ENCODE measurements around the gene CLEC4G. TPM values are rescaled to one million over a fixed set of nuclear protein-coding genes. Genes with fewer than 3 reads are reported as not detected.
"Not testable (repeated sequence)": the region's sequence is repeated elsewhere in the genome, so short reads cannot be mapped to it uniquely, and the experiment has no call there.

Gene CLEC4G
- total and polyA plus RNA-seq, 9 of the 15 experiments (the other 6 are each of a cell fraction or from before 2014, with no cell fraction given), result not detected

DNA sequence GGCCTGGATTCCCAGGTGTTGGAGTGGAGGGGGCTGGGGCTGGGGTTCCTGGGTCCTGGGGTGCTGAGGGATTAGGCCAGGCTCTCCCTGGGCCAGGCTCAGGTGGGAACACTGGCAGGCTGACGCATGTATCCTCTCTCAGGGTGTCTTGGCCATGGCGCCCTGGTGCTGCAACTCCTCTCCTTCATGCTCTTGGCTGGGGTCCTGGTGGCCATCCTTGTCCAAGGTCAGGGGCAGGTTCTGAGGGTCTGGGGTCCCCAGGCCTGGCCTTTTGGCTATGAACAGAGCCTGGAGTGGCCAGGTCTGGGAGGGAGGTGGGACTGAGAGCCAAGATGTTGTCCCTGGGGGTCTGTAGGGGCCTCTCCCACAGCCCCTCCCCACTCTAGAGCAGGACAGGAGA is 33.1 kb upstream of the CLEC4G start:
- WGBS (ENCODE audit: insufficient coverage, low coverage, missing lambda C conversion rate), result 33% methylated on average over 1 of the region's 2 CpGs
- H3K27ac ChIP-seq (ENCODE audit: extremely low read depth, low read depth, low read length); BruUV-seq (replicated peaks); H2AFZ ChIP-seq (ENCODE audit: low read depth, low read length); in situ Hi-C loops (cut with MboI); H3K36me3 ChIP-seq (ENCODE audit: control insufficient read depth, insufficient read depth, low read length); H3K79me2 ChIP-seq (ENCODE audit: control insufficient read depth, insufficient read depth, low read length); POLR2A ChIA-PET; FAIRE-seq; ATAC-seq; H3K9me3 ChIP-seq (replicated peaks; ENCODE audit: control insufficient read depth, insufficient read depth, low read depth, low read length); intact Hi-C loops (cut with micrococcal nuclease); H4K20me1 ChIP-seq (replicated peaks; ENCODE audit: control insufficient read depth, insufficient read depth, low read length); H3K4me2 ChIP-seq (ENCODE audit: insufficient read depth, low read length); H3K9ac ChIP-seq (ENCODE audit: insufficient read depth in 1 of 2, low read depth in 2 of 2, low read length in 2 of 2); H3K4me3 ChIP-seq; DNase-seq (ENCODE audit: extremely low read depth in 1 of 4, low spot score in 3 of 4); H3K9me1 ChIP-seq (ENCODE audit: control insufficient read depth, insufficient read depth, low read length); CTCF ChIA-PET (ENCODE audit: low intra/inter-chr PET ratio): not testable (repeated sequence)
- Histone ChIP-seq H3K4me1 (replicated peaks in 1 of 2; ENCODE audit: control insufficient read depth in 2 of 2, insufficient read depth in 2 of 2, low read length in 2 of 2) (peaks cover 11 to 12% of the 10 kb centered on the region in 2 experiments; a peak in 4 of 5 replicates), H3K27me3 (ENCODE audit: control insufficient read depth in 2 of 2, insufficient read depth in 2 of 2, low read length in 2 of 2) (peaks cover 17 to 42% of the 10 kb centered on the region in 2 experiments; a peak in 4 of 5 replicates)

DNA sequence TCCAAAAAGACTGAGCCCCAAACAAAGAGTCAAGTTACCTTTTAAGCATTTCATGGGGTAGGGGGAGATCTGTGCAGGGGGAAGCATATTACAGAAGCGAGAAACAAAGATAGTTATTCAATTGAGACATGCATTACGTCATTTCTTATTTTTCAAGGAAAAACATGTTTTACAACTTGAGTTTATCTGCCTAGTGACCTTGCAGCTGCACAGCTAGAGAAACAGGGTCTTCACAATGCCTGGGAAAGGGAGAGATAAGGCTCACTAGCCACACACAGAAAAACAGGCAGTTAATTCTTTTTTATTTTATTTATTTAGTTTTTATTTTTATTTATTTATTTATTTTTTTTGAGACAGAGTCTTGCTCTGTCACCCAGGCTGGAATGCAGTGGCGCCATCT is 32.2 kb upstream of the CLEC4G start:
- in situ Hi-C loops (cut with MboI); H3K9me1 ChIP-seq (ENCODE audit: control insufficient read depth, insufficient read depth, low read length); H3K36me3 ChIP-seq (ENCODE audit: control insufficient read depth, insufficient read depth, low read length); H3K79me2 ChIP-seq (ENCODE audit: control insufficient read depth, insufficient read depth, low read length); FAIRE-seq; H3K4me2 ChIP-seq (ENCODE audit: insufficient read depth, low read length); BruUV-seq (replicated peaks); H3K4me3 ChIP-seq; H4K20me1 ChIP-seq (replicated peaks; ENCODE audit: control insufficient read depth, insufficient read depth, low read length); H2AFZ ChIP-seq (ENCODE audit: low read depth, low read length); H3K27ac ChIP-seq (ENCODE audit: extremely low read depth, low read depth, low read length); H3K9me3 ChIP-seq (replicated peaks; ENCODE audit: control insufficient read depth, insufficient read depth, low read depth, low read length); DNase-seq (ENCODE audit: extremely low read depth in 1 of 4, low spot score in 3 of 4); intact Hi-C loops (cut with micrococcal nuclease); POLR2A ChIA-PET; H3K9ac ChIP-seq (ENCODE audit: insufficient read depth in 1 of 2, low read depth in 2 of 2, low read length in 2 of 2); TF ChIP-seq TEAD4 (CRISPR knock-in tag; IDR thresholded peaks at IDR 0.05; ENCODE audit: borderline replicate concordance); FOXM1 (CRISPR knock-in tag; IDR thresholded peaks at IDR 0.05; ENCODE audit: low read depth): not testable (repeated sequence)
- WGBS (ENCODE audit: insufficient coverage, low coverage, missing lambda C conversion rate), result 0% methylated on average over 2 of the region's 3 CpGs
- H3K4me1 ChIP-seq (replicated peaks in 1 of 2; ENCODE audit: control insufficient read depth in 2 of 2, insufficient read depth in 2 of 2, low read length in 2 of 2), result peaks cover 10 to 11% of the 10 kb centered on the region in 2 experiments; a peak in 4 of 5 replicates
- ATAC-seq, result peak; percentile 33; the same call in 1 of the 3 replicates
- CTCF ChIA-PET (ENCODE audit: low intra/inter-chr PET ratio), result interaction anchor here (0.8 kb wide), 1 partner anchor 36 kb away, joined by 3 read pairs; no protein-coding TSS in a partner anchor
- peaks cover 14 to 33% of the 10 kb centered on the region in 2 experiments; a peak in 4 of 5 replicates for H3K27me3 ChIP-seq (ENCODE audit: control insufficient read depth in 2 of 2, insufficient read depth in 2 of 2, low read length in 2 of 2)
- TF ChIP-seq CBFA2T3 (IDR thresholded peaks at IDR 0.05) (peak; percentile 58; the same call in 1 of the 2 replicates), ATF7 (IDR thresholded peaks at IDR 0.05) (peak; percentile 94), TEAD4 (IDR thresholded peaks at IDR 0.05; ENCODE audit: low read length) (peak; percentile 23; the same call in 1 of the 2 replicates), JUND (IDR thresholded peaks at IDR 0.05; ENCODE audit: borderline replicate concordance, low read depth, low read length) (peak; percentile 35; the same call in 1 of the 2 replicates), JUND (tag; IDR thresholded peaks at IDR 0.05; ENCODE audit: borderline replicate concordance, low read depth, low read length) (0 out of 3 replicates have a peak, but pooled peaks have one; percentile 20), TAL1 (IDR thresholded peaks at IDR 0.05) (peak; percentile 62), FOXM1 (IDR thresholded peaks at IDR 0.05; ENCODE audit: low read depth) (0 out of 2 replicates have a peak, but pooled peaks have one; percentile 40), DPF2 (IDR thresholded peaks at IDR 0.05) (peak; percentile 49; the same call in 1 of the 2 replicates), TCF3 (CRISPR knock-in tag; IDR thresholded peaks at IDR 0.05) (peak; percentile 63), ARID1B (IDR thresholded peaks at IDR 0.05) (peak; percentile 75), SMARCA4 (IDR thresholded peaks at IDR 0.05) (peak; percentile 57)
- TF ChIP-seq, protein P1, sequence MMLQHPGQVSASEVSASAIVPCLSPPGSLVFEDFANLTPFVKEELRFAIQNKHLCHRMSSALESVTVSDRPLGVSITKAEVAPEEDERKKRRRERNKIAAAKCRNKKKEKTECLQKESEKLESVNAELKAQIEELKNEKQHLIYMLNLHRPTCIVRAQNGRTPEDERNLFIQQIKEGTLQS (IDR thresholded peaks at IDR 0.05), result peak; percentile 88
- TF ChIP-seq, protein P1 (CRISPR knock-in tag; conservative IDR thresholded peaks at IDR 0.05), result not testable (repeated sequence)
